PC-9 (cell line): ENCODE results near the gene FAM114A2.

Source experiments
- CTCF ChIP-seq: fragments of 200-600 bp; sonication (generic); conservative IDR thresholded peaks from 2 replicates; pipeline ENCODE4 v1.6.1; 2017; ENCODE audit warnings: mixed run types, antibody characterized with exemption, mild to moderate bottlenecking, moderate library complexity
- EZH2 ChIP-seq: fragments of 200-600 bp; sonication (generic); IDR thresholded peaks from 2 replicates; pipeline ENCODE4 v1.8.0; 2017; ENCODE audit warnings: antibody characterized with exemption, low read depth

- no peak for TF ChIP-seq CTCF
- no peak for TF ChIP-seq EZH2
Observed at GRCh38 chr5:154038261-154038706, 426 bp downstream of the FAM114A2 start.
